ENCODE measurements around the gene BCAR3. TPM values are rescaled to one million over a fixed set of nuclear protein-coding genes. Genes with fewer than 3 reads are reported as not detected.
A peak's percentile ranks its signal among the peaks of the same experiment; 100 is the strongest.

The BCAR3 gene
- total and polyA plus RNA-seq, 2 of the 4 experiments (the other 2 are of a cell fraction), result 41.4 to 46.4 TPM

DNA sequence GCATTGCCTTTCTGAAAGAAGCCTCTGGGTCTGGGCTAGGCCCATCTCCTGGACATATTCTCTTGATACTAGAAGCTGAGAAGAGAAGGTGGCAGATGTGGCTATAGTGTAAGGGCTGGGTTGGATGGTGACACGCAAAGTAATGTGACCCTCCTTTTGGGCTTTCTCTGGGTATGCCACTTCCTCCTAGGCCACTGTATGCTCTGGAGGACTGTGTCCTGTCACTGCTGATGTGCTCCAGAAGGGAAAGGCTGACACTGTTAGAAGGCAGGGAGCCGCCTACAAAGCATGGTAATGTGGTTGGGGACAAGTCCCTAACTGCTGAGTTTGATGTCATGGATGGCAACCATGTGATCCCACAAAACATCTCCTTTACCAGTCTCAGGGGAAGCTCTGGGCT, 112.1 kb downstream of the BCAR3 start:
- H3K9me3 ChIP-seq (ENCODE audit: control insufficient read depth, insufficient read depth, low read length), result no peaks in the 10 kb centered on the region
- no peak overlapping the region for H2BK5ac ChIP-seq (ENCODE audit: low read depth, low read length, poor library complexity, severe bottlenecking)
- peaks cover 55% of the 10 kb centered on the region for H3K36me3 ChIP-seq (ENCODE audit: control insufficient read depth, insufficient read depth, low read length)
- H3K4ac ChIP-seq (ENCODE audit: low read depth, low read length), result no peak overlapping the region
- no TSS peak for BruUV-seq (replicated peaks)
- no peak overlapping the region for H3K4me3 ChIP-seq (ENCODE audit: insufficient read depth, low read depth, low read length)
- peaks cover 10% of the 10 kb centered on the region for H3K4me1 ChIP-seq (ENCODE audit: control insufficient read depth, insufficient read depth, low read length)
- peaks cover 17% of the 10 kb centered on the region for H3K9me1 ChIP-seq (ENCODE audit: insufficient read depth, low read length)
- ATAC-seq (ENCODE audit: low read depth) (no peak), DNase-seq (no peak)
- TF ChIP-seq MXI1 (IDR thresholded peaks at IDR 0.05; ENCODE audit: borderline replicate concordance, low read depth, low read length), result no peak
- TF ChIP-seq, protein P1, sequence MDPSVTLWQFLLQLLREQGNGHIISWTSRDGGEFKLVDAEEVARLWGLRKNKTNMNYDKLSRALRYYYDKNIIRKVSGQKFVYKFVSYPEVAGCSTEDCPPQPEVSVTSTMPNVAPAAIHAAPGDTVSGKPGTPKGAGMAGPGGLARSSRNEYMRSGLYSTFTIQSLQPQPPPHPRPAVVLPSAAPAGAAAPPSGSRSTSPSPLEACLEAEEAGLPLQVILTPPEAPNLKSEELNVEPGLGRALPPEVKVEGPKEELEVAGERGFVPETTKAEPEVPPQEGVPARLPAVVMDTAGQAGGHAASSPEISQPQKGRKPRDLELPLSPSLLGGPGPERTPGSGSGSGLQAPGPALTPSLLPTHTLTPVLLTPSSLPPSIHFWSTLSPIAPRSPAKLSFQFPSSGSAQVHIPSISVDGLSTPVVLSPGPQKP (IDR thresholded peaks at IDR 0.05; ENCODE audit: borderline replicate concordance, low read depth, low read length), result no peak
- no peak for TF ChIP-seq SMC3 (IDR thresholded peaks at IDR 0.05; ENCODE audit: low read depth, low read length)
- no peak for TF ChIP-seq CEBPB (IDR thresholded peaks at IDR 0.05; ENCODE audit: low read depth, low read length)
- no peak overlapping the region for H3K56ac ChIP-seq (ENCODE audit: extremely low read depth, insufficient read depth, low read length)
- no peak overlapping the region for H2AK9ac ChIP-seq (replicated peaks; ENCODE audit: low read depth, low read length, poor library complexity)
- no peak overlapping the region for H2AFZ ChIP-seq (replicated peaks; ENCODE audit: low read length, poor library complexity)
- peak overlapping the region; percentile 60; the same call in 1 of the 2 replicates for H3K23ac ChIP-seq (ENCODE audit: low read depth, low read length)
- WGBS, 2 experiments (ENCODE audit: extremely low coverage in 2 of 2, insufficient read length in 1 of 2), result 100% methylated on average over 1 of the region's 2 CpGs; no CpG with 5 or more reads in 1 of the 2 experiments
- no peak overlapping the region for H3K4me2 ChIP-seq (ENCODE audit: low read depth, low read length)
- H3K27ac ChIP-seq (ENCODE audit: insufficient read depth, low read length), result no peak overlapping the region
- H3K18ac ChIP-seq (ENCODE audit: low read depth, low read length), result no peak overlapping the region
- ChIA-PET CTCF (no interaction called here), POLR2A (ENCODE audit: unreplicated experiment) (no interaction called here)
- H2BK20ac ChIP-seq (ENCODE audit: low read depth, low read length), result no peak overlapping the region
- intact Hi-C loops (cut with micrococcal nuclease) (no loop called here), dilution Hi-C loops (cut with HindIII; ENCODE audit: low sequenced_read_pairs, unreplicated experiment) (no loop called here), in situ Hi-C loops (cut with MboI; ENCODE audit: low sequenced_read_pairs) (loop anchor here (25.0 kb wide), 1 partner anchor 107 kb away; no protein-coding TSS in a partner anchor)
- H3K79me1 ChIP-seq (ENCODE audit: low read depth in 1 of 2, low read length in 2 of 2), result peaks cover 29 to 78% of the 10 kb centered on the region in 2 experiments
- no peak overlapping the region for H3K9ac ChIP-seq (ENCODE audit: low read depth, low read length)
- H2AK5ac ChIP-seq (ENCODE audit: low read depth, low read length), result no peak overlapping the region
- no peak overlapping the region for H4K8ac ChIP-seq (ENCODE audit: low read depth in 2 of 2, low read length in 2 of 2)
- H4K91ac ChIP-seq (ENCODE audit: insufficient read depth, low read depth, low read length), result no peak overlapping the region
- no peak overlapping the region for H4K5ac ChIP-seq (ENCODE audit: low read depth, low read length)
- no peak overlapping the region for H3K14ac ChIP-seq (replicated peaks; ENCODE audit: low read depth, low read length)
- no peak overlapping the region for H2BK15ac ChIP-seq (ENCODE audit: low read depth, low read length)
- no peak overlapping the region for H2BK120ac ChIP-seq (ENCODE audit: low read depth, low read length)
- H4K20me1 ChIP-seq (ENCODE audit: insufficient read depth, low read length), result peaks cover 26% of the 10 kb centered on the region
- H3K27me3 ChIP-seq (ENCODE audit: control insufficient read depth, insufficient read depth, low read length), result no peaks in the 10 kb centered on the region

Measured in IMR-90 (cell line).